ENCODE results near the gene FXYD6.

FXYD6 gene

DNA sequence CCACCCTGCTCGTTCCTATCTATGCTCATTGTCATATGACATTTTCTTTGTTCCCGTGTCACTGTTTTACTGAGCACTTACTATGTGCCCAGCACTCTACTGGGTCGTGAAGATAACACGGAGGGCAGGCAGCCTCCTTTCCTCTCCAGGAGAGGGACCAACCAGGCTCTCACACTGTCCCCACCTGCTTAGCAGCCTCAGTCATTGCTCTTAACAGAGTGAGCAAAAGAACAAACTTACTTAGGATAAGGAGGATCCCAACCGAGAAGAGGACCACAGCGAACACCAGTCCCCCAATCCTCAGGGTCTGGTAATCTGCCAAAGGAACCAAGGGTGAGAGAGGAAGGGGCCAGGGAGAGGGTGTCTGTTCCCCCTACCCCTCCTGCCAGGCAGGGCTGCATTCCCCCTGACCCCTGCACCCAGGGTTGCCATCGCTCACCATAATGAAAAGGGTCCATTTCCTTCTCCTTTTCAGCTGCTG lies 34.9 kb downstream of the FXYD6 start:
- no peak for DNase-seq

DNA sequence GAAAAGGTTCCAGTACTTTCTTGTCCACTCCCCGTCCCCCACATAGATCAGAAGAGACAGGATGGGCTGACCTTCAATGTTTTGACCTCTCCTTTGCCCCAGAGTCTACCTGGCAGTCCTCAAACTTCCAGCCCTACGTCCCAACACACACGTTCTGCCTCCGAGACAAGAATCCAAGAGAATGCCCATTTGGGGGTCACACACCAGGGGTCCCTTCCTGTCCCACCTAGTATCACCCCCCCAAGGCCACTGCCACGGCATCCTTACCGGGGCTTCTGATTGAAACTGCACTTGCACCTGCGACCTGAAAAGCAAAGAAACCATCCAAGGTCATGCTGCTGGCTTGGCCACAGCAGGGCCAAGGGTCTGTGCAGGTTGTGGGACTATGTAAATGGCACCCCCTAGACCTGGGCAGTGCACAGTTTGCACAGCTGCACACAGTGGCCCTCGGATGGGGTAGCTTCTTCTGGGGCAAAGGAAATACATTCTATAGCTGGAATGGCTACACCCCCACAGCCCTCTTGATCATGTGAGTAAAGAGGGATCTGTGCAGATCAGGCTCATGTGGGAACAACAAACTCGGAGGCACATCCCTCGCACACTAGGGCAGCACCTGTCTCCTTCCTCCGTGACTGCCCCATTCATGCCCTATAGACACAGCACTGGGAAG lies 35.4 kb downstream of the FXYD6 start:
- DNase-seq, result no peak

DNA sequence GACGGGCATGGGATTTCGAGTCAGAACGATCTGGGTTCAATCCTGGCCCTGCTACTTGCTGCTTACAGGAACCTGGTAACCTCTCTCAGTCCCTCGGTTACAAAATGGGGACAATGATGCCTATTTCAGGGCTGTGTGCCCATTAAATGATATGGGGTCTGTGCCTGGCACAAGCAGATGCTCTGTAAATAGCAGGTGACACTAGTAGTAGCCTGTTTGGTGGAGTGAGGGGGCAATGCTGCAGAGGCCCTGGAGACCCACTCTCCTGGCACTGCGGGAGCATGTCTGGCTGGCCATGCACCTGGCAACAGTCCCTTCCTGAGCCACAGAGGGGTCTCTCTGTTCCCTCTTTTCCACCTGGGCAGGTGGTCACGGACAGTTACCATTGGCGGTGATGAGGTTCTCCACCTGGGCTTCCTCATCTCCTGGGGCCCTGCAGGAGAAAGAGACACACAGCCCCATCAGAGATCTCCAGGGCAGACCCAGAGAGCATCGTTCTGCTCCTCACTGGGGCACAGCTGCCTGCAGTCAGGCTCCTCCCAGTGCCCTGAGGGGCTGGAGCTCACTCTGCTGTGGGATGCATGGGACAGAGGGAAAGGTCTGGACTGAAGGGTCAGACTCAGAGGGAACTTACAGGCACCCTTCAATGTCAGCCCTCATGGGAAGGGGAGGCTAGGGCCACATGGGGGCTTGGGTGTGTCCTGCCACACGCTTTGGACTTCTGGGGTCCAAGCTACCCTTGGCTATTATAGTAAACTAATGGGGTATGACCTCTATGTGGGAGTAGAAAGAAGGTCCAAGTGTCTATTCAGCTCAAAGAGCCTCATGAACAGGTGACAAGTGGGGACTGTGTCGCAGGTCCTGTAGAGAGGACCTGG lies 36.3 kb downstream of the FXYD6 start:
- no peak for DNase-seq

DNA sequence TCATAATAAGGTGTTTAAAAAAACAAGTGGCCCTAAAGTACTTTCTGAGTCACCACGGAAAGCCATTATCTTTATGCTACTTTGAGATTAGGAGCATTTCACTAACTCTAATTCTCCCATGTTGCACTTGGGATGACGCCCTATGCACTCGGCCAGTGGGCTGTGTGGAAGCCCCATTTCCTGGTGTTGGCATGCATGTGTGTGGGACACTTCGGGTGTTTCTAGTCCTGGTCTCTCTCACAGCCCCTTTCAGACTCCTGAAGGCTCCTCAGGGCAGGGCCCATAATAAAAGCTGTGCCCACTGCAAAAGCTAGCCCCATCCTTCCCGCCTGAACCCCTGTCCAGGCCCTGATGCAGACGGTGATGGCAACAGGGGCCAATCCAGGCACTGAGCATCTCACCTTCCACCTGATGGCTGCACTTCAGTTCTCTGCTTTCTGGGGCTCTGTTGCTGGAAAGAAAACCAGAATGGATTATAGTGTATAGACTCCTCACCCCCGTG lies 37.0 kb downstream of the FXYD6 start:
- no peak for DNase-seq

DNA sequence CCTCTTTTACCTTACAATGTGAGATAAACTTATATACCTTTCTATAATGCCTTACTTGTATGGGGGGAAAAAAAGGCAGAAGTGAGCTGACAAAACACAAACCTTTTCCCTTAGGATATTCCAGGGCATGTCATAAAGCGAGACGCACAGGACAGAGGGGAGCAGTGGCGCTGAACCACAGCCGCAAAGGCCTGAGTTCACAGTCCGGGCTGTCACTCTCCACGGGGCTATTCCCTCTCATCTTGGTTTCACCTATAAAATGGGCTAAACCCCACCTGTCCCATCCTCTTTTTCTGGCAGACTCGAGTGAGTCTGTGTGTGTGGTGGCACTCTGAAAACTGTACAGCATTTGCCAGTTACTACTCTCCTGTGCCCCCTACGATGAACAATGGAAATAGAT lies 37.6 kb downstream of the FXYD6 start:
- DNase-seq, result no peak

DNA sequence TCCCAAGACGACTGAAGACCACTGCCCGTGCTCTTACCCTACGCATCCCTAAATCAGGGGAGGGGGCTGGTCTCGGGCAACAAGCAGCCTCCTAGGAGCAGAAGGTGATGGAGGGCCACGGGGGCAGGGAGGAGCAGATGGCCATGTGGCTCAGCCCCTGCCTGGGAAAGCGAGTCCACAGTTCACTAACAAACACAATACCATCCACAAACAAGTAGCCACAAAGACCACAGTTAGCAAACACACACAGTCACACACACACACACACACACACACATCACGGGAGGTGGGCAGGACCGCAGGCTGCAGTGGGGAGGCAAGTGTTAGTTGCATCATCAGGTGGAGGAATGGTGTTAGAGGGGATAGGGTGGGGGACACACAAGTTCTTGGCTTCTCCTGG lies 38.7 kb downstream of the FXYD6 start:
- no peak for DNase-seq

DNA sequence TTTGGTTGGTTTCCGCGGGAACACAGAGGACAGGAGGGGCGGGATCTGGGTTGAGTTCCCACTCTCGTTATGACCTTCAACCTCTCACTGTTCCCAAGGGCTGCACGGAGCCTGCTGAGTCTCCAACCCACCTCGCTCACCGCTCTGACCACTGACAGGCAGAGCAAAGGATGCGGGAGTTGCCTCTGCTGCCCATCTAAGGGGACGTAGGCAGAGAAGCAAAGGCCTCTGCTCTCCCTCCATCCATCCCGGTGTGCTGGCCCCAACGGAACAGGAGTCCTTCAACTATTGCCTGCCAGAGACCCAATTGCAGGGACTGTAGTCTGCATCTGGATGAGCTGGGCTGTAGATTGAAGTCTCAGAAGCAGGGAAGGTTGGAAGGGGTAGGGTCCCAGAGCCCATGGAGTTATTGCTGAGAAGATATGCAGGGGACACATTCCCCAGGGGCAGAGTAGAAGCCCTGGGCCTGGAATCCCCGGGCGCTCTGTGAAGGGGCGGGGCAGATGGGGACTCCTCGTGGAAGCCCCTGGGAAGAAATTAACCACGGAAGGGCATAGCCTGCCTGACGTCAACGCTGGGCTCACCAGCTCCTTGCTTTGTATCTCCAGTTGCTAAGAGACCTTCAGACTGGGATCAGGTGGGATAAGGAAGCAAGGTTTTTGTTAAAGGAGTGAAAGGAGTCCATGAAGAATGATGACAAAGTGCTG lies 39.2 kb downstream of the FXYD6 start:
- DNase-seq, result no peak

DNA sequence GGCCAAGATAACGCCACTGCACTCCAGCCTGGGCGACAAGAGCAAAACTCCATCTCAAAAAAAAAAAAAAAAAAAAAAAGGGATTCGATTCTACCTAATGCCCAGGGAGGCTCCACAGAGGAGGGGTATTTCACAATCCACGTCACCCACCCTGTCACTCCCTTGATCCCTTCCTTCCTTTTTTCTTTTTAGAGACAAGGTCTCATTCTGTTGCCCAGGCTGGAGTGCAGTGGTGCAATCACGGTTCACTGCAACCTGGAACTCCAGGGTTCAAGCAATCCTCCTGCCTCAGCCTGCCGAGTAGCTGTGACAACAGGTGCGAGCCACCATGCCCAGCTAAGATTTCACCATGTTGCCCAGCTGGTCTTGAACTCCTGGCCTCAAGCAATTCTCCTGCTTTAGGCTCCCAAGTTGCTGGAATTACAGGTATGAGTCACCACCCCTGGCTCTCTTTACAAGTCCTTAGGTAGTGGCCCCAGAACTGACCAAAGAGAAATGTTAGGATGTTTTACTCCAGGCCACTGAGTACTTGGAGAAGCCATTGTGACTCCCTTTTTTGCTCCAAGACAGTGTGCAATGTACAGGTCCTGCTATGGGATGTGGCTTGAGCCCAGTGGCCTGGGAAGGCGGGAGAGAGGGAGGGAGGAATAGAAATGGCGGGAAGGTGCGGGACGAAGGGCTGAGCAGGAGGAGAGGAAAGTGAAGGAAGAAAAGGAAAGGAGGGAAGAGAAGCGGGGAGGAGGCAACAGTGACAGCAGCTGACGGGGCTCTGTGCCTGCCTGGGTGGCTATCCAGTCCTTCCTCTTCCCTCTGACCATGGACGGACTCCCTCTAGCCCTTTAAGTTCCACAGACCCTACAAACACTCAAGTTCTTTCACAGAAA lies 40.1 kb downstream of the FXYD6 start:
- no peak for DNase-seq

DNA sequence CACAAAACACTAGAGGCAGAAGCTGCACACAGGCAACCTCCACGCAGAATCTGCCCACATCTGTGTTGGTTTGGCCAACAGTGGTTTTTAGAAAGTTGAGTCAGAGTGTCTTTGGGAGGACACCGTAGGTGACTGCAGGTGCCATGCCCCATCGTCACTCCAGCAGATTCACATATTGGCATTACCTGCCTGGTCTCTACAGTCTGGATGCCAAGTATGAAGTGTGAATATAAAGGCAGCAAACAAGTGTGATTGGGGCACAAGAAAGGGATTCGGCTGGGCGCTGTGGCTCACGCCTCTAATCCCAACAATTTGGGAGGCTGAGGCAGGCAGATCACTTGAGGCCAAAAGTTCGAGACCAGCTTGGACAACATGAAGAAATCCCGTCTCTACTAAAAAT lies 40.9 kb downstream of the FXYD6 start:
- no peak for DNase-seq

DNA sequence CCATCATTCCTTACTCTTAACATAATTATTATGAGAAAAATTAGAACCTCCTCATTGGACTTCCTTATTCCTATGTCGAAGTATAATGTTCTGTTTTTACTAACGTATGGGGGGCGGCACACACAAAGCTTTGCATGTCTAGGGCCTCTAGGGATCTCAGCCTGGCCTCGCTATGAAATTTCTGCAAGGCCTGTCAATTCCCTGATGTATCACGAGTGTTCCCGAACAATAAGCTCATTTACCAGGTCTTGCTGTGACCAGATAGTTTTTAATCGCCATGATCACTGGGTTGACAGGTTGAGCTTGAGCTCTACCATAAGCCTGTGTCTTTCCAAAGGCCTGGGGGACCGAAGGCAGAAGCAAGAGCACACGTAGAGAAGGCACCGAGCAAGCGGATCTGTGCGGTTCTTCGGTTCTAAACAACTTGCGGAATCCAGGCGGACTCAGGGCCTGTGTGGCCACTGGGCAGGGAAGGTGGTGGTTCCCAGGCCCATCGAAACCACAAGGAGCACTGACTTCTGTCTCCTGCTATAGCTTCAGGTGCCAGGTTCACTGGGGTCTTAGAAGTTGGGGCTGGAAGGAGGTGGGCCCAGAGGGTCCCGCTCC lies 41.5 kb downstream of the FXYD6 start:
- no peak for DNase-seq

DNA sequence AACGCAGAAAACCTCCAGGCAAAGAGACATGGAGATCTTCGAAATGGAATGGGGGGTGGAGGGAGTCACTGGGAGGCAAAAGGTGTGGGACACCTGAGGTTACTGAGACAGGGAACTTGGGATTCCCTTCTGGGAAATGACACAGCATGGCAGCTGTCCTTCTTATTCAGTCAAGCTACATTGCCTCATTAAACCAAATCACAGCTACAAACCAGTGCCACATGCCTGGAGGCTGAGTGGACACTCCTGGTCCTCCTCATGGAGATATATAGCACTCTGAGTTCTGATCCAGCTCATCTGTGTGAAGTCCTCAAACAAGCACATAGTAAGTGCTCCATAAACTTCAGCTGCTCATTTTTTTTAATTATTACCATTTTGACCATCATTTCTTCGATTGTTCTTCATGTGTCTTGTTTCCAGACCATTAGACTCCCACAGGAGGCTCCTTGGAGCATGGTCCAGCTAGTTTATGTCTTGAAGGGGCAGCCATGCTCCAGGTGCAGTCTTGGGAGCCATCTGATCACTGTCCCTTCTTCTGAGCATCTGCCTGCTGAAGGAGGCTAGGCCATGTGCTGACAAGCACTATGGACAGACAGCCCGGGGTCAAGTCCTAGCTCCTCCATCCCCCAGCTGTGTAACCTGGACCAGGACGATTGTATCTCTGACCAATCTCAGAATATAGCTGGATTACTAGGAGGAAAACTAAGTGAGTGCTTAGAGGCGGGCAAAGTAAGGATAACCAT lies 42.2 kb downstream of the FXYD6 start:
- no peak for DNase-seq

DNA sequence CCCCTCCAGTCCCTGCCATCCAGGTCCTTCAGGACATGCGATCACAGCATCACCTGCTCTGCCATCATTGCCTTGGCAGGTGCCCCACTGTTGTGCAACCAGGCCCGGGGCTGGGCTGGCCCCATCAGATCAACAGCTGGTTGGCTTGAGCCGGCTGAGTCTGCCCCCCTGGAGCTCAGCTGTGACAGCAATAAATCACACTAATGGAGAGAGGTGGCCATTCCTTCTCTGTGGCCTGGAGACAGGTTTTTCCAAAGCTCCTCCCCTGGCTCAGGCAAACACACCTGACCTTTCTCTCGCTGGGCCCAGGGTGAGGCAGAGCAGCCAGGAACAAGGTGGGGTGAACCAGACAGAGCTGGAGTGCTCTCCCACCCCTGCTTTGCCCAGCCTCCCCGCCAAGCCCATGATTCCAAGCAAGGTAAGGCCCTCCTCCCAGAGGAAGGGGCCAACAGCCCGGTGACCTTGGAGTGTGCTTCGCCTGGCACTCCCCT lies 43.0 kb downstream of the FXYD6 start:
- DNase-seq, result peak; percentile 34

DNA sequence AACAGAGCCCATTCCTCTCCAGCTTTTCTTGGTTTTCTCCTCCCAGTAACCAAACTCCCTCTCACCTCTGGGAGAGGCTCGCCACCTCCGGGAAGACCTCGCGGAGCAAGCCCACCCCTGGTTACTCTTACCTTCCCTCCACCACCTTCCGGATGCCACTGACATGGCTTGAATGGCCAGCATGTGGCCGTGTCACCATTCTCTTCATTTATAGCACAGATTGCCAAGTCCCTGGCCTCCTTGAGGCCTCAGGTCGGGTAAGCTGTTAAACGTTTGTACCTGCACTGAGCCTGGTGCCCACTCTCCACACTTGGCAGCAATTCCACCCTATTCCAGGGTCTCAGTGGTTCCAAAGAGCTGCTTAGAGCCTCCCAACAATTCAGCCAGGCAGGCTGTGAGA lies 43.9 kb downstream of the FXYD6 start:
- no peak for DNase-seq

DNA sequence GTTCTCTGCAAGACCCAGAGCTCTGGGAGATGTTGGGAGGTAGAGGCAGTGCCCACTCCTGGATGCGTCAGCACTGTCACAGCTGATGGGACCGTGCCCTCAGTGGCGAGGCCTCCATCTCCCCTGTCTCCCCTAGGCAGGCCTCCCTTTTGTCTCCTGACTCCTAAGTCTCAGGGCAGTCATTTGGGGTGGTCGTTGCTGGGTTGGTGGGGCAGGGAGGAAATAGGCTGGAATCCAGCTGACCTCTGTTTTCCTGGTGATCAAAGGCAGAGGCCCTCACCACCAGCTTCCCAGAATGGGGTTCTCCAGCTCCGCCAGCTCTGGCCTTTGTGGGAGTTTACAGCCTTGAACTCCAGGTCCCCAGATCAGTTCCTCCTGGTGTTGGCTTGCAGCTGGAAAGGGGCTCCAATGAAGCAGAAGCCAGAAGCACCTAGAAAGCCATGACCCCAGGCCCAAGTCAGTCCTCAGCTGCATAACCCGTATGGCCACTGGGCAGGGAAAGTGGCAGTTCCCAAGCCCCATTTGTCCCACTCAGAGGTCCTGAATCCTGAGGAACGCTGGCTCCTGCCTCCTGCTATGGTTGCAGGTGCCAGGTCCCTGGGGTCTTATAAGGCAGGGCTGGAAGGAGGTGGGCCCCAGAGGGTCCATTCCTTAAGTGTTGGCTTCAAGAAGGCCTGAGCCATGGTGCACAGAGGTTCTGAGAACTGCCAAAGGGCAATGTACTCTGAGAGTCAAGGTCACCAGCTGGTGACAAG lies 44.6 kb downstream of the FXYD6 start:
- DNase-seq, result no peak

DNA sequence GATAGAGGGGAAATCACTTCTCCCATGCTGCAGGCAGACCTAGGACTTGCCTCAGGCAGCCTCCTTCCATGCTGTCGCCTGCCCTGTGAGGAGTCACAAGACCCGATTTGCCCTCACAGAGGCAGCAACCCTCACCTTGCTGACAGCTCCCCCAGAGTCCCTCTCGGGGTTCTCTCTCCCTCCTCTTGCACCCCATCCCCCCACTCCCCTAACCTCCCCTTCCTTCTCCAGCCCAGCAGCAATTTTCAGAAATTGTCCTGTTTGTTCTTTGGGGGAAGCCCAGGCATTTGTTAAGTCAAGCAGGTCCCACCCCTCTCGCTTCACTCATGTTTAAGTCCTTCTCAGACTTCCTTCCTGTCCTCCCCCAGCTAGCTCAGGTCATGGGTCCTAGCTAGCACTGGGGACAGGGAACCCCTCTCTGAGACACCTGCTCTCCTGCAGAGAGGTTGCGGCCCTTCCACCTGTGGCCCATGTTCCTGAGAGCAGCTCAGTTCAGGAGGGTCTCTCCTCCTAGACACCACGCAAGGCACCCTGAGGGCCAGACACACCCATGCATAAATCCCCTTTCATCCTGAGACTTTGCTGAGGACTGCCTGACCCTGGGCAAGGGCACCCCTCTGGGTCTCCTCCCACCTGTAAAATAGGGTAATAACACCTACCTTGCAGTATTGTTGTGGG lies 45.6 kb downstream of the FXYD6 start:
- no peak for DNase-seq

DNA sequence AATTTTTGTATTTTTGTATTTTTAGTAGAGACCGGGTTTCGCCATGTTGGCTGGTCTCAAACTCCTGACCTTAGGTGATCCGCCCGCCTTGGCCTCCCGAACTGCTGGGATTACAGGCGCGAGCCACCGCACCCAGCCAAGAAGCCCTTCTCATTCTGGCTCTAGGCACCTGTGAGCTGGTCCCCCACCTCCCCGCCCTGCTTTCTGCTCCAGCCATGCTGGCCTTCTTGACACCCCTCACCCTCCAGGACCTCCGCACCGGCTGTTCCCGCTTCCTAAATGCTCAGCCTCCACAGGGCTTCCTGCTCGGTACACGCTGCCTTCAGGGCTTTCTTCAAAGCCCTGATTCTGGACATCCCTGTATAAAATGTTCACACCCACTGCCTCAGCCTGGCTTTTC lies 46.4 kb downstream of the FXYD6 start:
- DNase-seq, result no peak

DNA sequence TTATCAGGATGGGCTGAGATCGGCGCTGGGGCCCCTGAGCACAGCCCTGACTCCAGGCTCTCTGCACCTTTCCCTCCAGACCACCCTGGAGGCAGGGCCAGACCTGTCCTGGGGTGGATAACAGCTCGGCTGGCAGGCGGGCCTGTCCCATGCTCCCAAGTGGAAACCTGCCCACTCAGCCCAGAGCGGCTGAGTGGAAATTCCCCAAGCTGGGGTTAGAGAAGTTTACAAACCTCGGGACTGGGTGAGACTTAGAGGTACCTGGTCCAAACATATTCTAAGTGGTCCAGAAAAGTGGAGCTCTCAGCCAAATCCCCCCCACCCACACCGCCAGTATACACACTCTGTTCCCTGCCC lies 47.1 kb downstream of the FXYD6 start:
- DNase-seq, result no peak

DNA sequence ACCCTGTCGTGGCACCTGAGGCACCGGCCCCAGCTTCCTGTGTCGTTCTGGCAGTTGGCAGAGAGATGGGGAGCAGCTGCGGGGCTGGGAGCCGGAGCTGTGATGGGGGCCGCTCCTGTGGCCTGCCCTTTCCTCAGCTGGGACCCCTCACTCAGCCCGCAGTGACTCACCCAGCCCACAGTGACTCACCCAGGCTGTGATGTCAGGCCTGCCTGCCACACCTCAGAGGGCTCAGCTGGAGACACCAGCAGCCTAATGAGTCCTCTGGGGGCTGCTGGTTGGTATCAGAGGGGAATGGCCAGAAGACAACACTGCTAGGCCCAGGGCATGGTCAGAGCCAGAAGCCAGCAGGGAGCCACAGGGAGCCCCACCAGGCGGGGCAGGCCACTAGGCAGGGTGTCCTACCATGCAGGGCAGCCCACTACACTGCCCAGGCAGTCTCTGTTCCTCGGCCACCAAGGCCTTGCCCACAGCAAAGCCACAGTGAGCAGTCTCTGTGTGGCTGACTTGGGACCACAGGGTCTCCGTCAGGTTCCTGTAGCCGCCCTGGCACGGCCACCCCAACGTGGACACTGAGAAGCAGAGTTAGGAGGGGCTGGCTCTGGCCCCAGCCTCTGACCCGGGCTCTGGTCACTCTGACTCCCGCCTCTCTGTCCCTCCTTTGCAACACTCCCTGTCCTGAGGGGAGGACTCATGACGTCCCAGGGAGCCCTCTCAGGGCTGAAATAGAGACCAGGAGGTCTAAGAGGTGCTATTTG lies 47.7 kb downstream of the FXYD6 start:
- no peak for DNase-seq

Data from NCI-H446 treated with DMSO at 0.1 percent for 48 hours (cell line).